ENCODE results near the gene CLEC20A.
"Not testable (repeated sequence)": the region's sequence is repeated elsewhere in the genome, so short reads cannot be mapped to it uniquely, and the experiment has no call there.

Gene CLEC20A

DNA sequence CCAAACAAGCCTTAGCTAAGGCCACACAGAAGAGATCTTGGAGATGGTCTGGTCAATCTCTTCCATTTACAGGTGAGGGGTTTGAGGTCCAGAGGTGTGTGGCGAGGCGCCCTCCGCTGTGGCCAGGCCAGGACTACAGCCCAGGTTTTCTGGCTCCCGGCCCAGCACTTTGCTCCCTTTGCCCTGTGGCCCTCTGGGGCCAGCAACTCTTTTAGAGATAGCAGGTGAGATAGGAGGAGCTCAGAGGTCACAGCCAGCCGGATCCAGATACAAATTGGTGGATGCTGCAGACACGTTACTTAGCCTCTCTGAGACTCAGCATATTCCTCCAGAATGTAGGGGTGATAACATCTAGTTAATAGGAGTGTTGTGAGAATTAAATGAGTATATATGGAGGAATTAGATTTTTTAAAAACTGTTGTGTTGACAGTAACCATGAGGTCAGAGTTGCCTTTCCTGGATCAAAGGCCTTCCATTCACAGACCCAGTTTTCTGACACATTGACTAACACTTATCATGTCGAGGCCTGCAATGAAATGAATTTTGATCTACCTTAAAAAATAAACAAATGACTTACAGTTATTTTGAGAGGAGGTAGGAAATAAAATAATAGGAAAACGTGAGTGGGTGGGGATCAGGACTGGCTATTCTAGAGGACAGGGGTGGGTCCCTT, 32.7 kb upstream of the CLEC20A start:
- no peak for DNase-seq (ENCODE audit: low read depth in 3 of 3, low spot score in 1 of 3)

DNA sequence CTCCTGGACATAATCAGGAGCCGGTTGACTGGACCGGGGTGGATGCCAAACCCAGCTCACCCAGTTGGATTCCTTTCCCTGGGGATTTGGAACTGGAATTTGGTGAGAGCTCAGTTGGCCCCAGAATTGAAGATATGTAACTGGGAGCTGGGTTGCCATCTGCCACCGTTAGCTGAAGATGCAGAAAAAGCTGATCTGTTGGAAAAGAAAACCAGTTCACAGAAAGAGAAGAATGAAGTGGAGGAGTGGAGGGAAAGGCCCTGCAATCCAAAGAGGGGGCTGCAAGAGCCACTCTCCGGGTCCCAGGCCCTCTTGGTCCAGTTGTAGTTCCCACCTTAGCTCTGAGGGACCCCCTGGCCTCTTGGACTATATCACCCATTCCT, 32.2 kb upstream of the CLEC20A start:
- no peak for DNase-seq (ENCODE audit: low read depth in 3 of 3, low spot score in 1 of 3)

DNA sequence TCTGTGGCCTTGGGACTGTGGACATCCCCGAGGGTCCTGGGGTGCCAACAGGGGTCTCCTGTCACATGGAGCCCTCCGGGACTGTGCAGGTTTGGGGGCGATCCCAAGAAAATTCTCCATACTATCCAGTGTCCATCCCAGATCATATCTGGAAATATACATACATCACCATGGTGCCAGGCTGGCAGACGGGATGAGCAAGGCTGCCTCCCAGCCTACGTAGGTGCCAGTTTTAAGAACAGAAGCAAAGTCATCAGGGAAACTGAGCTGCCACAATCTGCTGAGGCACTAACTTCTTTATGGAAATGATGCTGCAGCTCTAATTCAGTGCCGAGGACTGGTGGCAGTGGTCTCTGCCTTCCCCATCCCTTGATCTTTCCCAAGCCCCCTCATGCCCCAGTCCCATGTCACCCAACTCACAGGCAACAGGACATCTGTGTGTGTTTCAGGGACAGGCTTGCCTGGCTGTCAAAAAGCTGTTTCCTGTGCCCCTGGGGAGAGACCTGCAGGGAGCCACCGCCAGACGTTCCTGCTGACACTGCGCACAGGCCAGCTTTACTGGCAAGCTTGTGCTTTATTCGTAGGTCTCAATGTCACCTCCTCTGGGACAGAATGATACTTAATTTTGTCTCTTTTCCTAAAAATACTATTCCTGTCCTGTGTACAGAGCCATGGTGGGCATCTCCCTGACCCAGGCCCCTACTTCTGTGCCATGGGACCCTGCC, 31.6 kb upstream of the CLEC20A start:
- DNase-seq (ENCODE audit: low read depth in 3 of 3, low spot score in 1 of 3) = no peak

DNA sequence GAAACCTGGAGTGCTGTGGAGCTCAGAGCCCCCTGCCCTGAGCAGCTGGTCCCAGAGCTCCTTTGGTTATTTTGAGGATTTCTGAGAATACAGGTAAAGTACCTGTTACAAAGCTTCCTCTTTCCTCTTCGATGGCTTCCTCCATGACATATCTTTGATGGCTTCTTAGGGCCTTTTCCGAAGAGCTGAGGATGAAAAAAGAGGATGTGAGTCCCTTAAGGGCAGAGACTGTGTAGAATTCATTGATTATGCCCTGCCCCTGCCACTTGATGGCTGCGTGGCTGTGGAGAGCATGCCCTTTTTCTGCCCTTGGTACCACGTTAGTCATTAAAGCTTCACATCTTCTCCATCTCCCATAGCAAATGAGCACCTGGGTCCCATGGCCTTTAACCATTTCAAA, 30.4 kb upstream of the CLEC20A start:
- no peak for DNase-seq (ENCODE audit: low read depth in 3 of 3, low spot score in 1 of 3)

DNA sequence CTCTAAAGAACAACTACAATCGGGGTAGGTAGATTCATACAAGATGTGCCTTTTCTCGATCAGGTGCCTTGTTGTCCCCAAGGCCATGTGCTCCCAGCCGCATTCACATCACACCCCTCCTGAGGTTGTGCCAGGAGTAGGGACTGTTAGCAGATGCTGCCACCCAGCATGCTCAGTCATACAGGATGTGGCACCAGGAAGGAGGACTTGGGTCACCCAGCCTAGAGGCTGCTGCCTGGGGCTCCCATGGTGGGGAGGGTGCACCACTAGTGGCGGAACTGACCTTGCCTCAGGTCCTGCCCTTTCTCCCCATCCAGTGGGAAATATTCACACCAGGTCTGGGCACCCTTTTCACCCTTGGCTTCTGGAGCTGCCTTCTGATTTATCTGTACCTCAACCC, 24.5 kb upstream of the CLEC20A start:
- no peak for DNase-seq (ENCODE audit: low read depth in 3 of 3, low spot score in 1 of 3)

DNA sequence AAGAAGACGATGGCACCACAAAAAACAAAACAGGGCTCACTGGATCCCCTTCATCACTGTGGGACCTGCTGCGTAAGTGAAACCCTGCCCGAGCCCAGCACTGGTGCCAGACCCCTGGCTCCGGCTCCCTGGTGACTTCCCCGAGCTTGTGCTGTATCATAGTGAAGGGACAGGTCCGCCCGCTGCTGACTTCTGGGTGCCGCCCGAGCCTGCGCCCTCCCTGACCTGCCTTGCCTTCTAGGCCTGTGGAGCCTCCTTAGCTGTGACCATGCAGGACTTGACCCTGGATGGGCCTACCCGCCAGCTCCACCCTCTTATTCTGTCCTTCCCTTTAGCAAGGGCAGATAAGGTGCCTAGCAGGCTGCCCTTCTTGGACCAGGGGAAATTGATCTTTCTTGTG, 24.0 kb upstream of the CLEC20A start:
- no peak for DNase-seq (ENCODE audit: low read depth in 3 of 3, low spot score in 1 of 3)

DNA sequence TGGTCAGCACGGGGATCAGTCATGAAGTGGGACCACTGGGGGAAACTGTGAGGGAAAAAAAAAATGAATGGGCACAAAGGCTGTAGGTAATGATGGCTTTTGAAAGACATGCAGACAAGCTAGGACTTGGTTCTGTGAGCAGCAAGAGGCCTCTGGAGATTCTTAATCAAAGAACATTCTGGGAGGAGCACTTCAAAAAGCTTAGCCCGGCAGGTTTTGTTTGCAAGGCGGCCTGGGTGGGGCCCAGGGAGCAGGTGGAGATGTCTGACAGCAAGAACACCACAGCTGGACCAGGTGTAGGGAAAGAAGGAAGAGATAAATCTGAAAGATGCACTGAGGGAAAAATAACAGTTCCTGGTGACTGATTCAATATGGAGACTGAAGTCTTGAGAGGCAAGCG, 22.1 kb upstream of the CLEC20A start:
- DNase-seq (ENCODE audit: low read depth in 3 of 3, low spot score in 1 of 3) = no peak

DNA sequence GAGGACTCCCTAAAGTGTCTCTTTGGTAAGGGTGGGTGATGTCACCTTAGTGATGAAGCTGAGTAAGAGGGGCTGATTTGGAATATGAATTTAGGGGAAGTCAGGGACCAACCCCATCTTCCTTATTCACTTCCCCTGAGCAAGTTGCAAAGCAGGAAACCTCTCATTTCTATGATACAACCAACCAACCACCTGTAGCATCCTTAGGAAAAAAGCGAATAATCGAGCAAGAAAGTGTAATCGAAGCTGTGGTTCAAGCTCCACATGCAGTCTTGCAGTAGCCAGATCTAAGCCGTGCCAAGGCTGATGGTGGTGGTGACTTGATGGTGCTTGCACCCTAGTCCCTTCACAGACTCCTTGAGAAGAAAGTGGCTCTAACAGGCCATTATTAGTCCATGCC, 19.3 kb upstream of the CLEC20A start:
- no peak for DNase-seq (ENCODE audit: low read depth in 3 of 3, low spot score in 1 of 3)

DNA sequence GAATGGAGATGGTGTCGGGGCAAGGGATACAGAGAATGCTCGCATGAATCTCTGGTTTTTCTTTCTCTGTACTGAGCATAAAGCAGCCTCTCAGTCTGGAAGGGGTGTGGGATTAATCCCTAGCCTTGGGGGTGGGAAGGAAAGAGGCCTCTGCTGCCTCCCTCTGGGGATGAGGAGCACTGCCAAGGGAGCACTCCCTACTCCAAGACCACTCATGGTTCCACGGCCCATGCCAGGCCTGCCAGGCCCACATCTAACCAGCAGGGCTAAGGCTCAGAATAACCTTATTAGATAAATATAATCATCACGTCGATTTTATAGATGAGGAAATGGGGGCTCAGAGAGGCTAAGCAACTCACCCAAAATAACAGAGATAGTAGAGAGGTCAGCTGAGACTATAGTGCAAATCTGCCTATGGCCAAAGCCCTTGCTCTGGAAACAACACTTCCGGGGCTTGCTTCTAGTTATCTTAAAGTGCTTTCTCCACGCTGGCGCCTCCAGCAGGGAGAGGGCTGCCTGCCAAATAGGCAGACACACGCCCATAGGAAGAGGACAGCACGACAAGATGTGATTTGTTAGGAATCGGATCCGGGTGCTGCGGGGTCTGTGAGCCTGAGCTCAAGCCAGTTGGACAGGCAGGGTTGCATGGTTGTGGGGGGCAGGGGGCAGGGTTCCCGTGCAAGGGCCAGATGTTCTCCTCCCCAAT, 16.7 kb upstream of the CLEC20A start:
- no peak for DNase-seq (ENCODE audit: low read depth in 3 of 3, low spot score in 1 of 3)

DNA sequence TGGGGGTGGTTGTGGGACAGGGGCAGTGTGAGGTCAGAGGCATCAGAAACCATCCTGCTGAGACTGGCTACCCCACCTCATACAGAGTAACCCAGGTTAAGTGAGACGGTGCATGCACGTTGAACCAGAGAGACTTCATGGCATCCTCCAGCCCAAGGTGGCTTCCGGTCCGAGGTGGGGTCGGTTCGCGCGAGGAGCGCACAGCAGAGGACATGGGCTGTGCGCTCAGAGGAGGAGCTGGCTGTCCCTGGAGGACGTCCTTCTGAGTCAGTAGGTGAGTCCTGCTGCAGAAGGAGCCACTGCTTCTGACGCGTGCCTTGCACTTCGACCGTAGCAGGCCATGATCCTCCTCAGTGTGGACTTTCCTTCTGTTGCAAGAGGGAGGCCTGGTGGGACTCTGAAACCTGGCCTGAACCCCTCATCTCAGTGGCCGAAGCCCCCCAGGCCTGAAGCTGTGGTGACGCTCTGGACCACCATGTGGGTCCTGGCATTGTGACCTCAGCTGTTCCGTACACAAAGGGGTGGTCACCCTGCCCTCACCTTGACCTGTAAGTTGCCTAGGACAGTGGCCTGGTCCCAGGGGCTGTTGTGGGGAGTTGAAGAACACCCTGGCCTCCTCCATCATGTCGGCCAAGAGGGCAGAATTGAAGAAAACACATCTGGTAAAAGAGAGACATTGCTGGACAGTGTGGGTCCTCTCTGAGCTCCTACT, 16.0 kb upstream of the CLEC20A start, which contains the start of gene TEX35:
Gene TEX35 (plus strand): TSS at position 544 of the 712 bp plus-strand sequence. CDS start 80 bp downstream, at position 624.
- no peak for DNase-seq (ENCODE audit: low read depth in 3 of 3, low spot score in 1 of 3)

DNA sequence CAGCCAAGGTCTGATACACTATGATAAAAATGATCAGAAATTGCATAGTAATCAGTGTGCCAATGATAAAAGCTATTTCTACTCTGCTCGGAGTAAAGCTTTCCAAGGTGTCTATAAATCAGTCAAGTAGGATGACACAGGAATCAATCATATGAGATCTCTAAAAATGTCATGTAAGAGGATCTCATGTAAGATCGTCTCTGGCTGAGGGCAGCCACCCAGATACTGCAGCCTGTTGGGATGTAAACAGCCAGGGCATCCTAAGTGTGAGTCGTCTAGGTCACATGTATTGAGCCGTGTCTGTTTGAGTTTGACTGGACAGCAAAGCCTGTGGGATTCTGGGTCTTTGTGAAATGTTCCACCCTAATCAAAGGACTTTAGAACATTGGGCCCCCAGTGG, 13.4 kb upstream of the CLEC20A start:
- no peak for DNase-seq (ENCODE audit: low read depth in 3 of 3, low spot score in 1 of 3)

DNA sequence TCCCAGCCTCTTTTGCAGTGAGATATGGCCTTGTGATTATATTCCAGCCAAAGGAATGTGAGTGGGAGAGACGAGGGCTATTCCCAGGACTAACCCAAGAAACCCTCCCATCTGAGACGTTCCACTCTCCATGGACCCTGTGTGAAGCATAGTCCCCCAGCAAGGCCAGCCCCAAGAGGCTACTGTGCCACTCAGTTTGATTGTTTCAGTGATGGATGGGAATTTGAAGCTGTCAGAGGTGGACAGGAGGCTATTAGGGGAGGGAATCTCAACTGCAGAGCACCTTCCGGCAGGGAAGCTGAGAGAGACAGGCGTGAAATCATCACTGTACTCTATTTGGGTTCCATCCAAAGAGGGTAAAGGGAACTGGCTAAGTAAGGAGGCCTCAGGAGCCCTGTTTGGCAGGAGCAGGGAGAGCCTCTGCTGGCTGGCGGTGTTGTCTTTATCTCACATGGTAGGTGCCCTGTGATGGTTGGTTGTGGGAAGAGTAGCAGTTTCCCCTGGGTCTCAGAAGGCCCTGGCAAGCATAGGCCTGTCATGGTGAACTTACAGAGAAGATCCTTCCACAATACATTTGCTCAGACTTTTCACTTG, 12.7 kb upstream of the CLEC20A start:
- DNase-seq (ENCODE audit: low read depth in 3 of 3, low spot score in 1 of 3) = no peak

DNA sequence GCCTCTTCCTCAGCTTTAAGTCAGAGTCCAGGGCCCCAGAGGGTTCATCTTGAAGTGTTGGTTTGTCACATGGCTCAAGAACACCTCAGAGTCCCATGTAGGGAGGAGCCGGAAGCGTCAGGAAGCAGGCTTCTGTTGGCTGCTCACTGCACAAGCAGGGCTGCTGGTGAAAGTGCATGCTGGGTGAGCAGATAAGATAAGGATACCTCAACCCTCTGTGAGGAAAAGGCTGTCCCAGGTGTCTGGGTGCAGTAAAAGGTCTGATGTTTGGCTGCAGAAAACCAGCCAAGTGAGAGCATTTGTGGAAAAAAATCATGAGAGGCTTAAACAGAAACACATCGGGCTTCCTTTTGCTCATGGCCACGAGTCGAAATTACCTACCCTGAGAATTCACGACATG, 9.9 kb upstream of the CLEC20A start:
- DNase-seq (ENCODE audit: low read depth in 3 of 3, low spot score in 1 of 3) = no peak

DNA sequence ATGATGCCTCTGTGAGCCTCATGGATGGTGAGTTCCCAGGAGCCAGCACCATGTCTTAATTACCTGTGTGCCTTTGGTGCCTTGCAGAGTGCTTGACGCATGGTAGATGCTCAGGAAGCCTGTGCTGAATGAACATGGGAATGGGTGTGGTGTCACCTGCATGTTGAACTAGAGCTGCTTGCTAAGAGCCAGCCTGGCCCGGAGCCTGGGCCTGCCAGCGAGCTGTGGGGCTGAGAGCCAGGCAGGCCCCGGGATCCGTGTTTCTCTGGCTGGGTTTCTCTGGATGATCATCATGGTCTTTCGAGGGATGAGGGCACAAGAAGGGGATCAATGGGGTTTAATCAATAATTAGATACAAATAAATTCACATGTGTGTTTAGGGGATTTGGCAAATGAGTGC, 9.4 kb upstream of the CLEC20A start:
- no peak for DNase-seq (ENCODE audit: low read depth in 3 of 3, low spot score in 1 of 3)

DNA sequence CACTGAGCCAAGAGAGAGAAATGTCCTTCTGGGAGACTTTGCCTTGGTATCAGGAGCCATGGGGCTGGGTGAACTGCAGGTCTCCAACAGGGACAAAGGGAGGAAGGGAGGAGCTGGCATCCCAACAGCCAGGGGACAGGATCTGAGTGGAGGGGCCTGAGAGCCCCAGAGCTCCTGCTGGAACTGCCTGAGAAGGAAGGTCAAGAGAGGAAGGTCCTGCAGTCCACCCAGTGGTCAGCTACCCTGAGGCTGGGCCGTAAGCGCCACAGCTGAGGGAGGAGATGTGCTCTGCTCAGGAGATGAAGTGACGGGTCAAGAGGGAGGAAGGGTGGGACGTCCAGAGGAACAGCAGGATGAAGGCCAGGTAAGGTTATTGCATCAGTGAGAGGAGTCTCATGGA, 7.5 kb upstream of the CLEC20A start:
- DNase-seq (ENCODE audit: low read depth in 3 of 3, low spot score in 1 of 3) = no peak

DNA sequence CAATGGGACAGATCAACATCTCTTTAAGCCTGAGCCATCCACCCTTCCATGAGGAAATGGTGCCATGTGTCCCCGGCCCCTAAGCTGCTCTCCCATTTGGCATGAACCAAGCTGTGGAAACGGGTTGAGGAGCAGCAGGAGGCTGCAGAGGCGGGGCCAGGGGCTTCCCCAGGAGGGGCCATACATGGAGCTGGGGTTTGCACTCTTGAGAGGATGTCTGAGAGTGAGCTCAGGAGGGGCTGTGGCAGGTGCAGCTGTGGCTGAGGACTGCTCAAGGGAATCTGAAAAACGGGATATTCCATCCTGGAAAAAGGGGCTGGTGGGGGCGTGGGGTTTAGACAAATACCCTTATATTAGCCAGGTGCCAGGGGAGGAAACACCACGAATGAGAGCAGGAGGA, 7.1 kb upstream of the CLEC20A start:
- DNase-seq (ENCODE audit: low read depth in 3 of 3, low spot score in 1 of 3) = no peak

DNA sequence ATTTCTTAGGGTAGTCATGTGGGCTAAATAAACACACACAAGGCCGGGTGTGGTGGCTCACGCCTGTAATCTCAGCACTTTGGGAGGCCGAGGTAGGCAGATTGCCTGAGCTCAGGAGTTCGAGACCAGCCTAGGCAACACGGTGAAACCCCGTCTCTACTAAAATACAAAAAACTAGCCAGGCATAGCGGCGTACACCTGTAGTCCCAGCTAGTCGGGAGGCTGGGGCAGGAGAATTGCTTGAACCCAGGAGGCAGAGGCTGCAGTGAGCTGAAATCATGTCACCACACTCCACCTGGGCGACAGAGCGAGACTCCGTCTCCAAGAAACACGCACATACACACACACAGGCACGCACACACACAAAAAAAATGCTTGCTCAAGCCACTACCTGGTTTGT, 6.6 kb upstream of the CLEC20A start:
- not testable (repeated sequence) for DNase-seq (ENCODE audit: low read depth in 3 of 3, low spot score in 1 of 3)

DNA sequence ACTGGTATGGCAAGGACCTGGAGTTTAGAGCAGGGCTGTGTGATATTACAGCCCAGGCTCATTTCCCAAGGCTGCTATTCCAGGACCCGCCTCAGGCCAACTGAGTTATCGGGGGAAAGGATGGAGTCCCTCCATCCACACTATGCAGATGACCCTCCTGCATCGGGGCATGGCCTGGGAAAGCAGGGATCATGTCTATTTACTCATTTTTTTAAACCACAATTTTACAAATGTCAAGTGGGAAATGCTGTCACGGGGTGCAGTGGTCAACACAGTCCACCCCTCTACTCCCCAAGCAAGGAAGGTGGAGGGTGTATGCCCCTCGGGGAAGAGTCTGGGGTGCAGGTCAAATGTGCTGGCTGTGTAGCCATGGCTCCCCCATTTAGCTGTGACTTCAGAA, 6.1 kb upstream of the CLEC20A start:
- DNase-seq (ENCODE audit: low read depth in 3 of 3, low spot score in 1 of 3) = no peak

DNA sequence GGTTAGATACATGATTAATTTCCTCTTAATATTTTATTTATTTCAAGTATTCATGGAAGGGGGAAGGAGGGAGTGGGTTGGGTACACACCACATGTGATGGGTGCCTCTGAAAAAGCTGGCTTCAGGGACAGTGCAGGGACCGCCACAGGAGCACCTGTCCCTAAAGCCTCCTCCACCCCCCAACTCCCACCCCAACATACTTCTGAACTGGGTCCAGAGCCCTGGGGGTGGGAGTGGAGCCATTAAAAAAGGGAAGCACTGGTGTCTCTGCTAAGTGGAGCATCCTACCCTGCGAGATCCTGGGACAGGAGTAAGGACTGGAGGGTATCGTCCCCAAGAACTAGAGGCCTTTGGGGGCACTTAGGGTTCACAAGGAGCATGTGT, 5.6 kb upstream of the CLEC20A start:
- DNase-seq (ENCODE audit: low read depth in 3 of 3, low spot score in 1 of 3) = no peak

DNA sequence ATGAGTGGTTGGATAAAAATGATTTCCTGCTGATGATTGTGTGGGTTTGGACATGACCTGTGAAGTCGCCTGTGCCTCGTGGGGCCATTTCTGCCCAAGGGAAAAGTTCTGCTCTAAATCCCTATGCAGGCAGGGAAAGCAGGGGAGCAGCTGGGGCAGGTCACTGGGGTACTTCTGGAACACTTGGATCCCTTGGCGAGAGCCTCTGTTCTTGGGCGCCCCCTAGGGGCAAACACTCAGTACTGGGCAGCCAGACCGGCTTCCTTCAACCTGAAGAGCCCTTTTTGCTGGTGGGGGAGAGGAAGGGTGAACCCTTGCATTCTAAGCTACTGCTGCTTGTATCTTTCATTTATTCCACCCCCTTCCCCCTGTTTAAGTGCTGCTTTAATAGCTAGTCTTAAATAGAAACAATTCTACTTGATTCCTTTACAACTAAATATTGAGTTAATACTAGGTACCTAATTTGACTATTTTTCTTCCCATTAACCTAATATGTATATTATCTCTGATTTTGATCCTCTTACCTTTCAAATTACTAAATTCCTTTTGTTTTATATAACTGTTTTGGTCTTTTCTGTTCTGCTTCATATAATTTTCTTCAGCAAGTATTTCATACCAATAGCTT, 5.1 kb upstream of the CLEC20A start:
- DNase-seq (ENCODE audit: low read depth in 3 of 3, low spot score in 1 of 3) = peak in 2 of 3 donors; percentile 3 to 16
